ENCODE data around the gene LEKR1.

- TF ChIP-seq POLR2AphosphoS5 (IDR thresholded peaks at IDR 0.05; ENCODE audit: borderline replicate concordance, low read depth, low read length) (no peak), EZH2 (IDR thresholded peaks at IDR 0.05) (no peak)
Observed at GRCh38 chr3:156781310-156782230, 44.6 kb upstream of the LEKR1 start.

Data from SK-N-MC (cell line).